B cell (primary cell): Measurements from ENCODE around the gene TUFM. TPM values are rescaled to one million over a fixed set of nuclear protein-coding genes. Genes with fewer than 3 reads are reported as not detected.

Source experiments
- ATAC-seq: fragments of 200-7000 bp; cut with Tn5 transposase; one replicate; pipeline ENCODE4 v1.10.0; 2021; ENCODE audit warnings: low read depth, mild to moderate bottlenecking, moderate number of reproducible peaks, moderate library complexity
- CTCF ChIA-PET: fragments of 350-600 bp; sonication (Branson Sonifier 250); formaldehyde crosslinking; loops from one replicate; lab custom pipeline; 2021; ENCODE audit warnings: antibody characterized with exemption, inconsistent platforms; lab: Charles Lee
- POLR2A ChIA-PET: fragments of 350-600 bp; sonication (Branson Sonifier 250); formaldehyde crosslinking; loops from one replicate; lab custom pipeline; 2021; ENCODE audit warnings: antibody characterized with exemption; lab: Charles Lee
- DNase-seq: peaks from one replicate; pipeline ENCODE4 v3.0.0; 2013
- H2AFZ ChIP-seq: 2 replicates; pipeline ENCODE4 v1.6.1; 2012; ENCODE audit warnings: mild to moderate bottlenecking, low read depth, low read length; ENCODE audit not compliant: insufficient read depth, poor library complexity, severe bottlenecking
- H3K27ac ChIP-seq, 2 donors: 1 replicate in 1 of 2; 2 replicates in 1 of 2; pipeline ENCODE4 v1.5.1; 2012 to 2013; ENCODE audit warnings: low read length in 2 of 2, mild to moderate bottlenecking in 2 of 2, moderate library complexity in 1 of 2
- H3K27me3 ChIP-seq, 4 experiments: fragments of 200-600 bp in 1 of 4; sonication (generic) in 1 of 4; replicated peaks in 1 of 4; 1 replicate in 2 of 4; 2 replicates in 2 of 4; pipeline versions ENCODE4 v1.6.1 to v1.7.0; 2013 to 2016; ENCODE audit warnings: low read length in 3 of 4, mild to moderate bottlenecking in 2 of 4, mixed read lengths in 1 of 4, moderate library complexity in 1 of 4; ENCODE audit not compliant: insufficient read depth in 4 of 4, control insufficient read depth in 3 of 4; ENCODE audit errors: control extremely low read depth in 1 of 4
- H3K36me3 ChIP-seq, 2 experiments: replicated peaks in 1 of 2; 1 replicate in 1 of 2; 2 replicates in 1 of 2; pipeline versions ENCODE4 v1.6.1 to v1.7.1; 2013; ENCODE audit warnings: low read length in 1 of 2; ENCODE audit not compliant: insufficient read depth in 2 of 2, control insufficient read depth in 1 of 2; ENCODE audit errors: control extremely low read depth in 1 of 2, extremely low read depth in 1 of 2
- H3K4me1 ChIP-seq, 2 donors: fragments of 200-600 bp in 1 of 2; sonication (generic) in 1 of 2; 1 replicate in 1 of 2; 2 replicates in 1 of 2; pipeline versions ENCODE4 v1.5.1 to v1.6.1; 2013 to 2017; ENCODE audit warnings: low read length in 2 of 2; ENCODE audit not compliant: control insufficient read depth in 2 of 2, insufficient read depth in 2 of 2
- H3K4me2 ChIP-seq: replicated peaks from 2 replicates; pipeline ENCODE3; 2012; ENCODE audit warnings: mild to moderate bottlenecking, low read depth, low read length; ENCODE audit not compliant: poor library complexity, severe bottlenecking
- H3K4me3 ChIP-seq, 5 experiments: fragments of 200-600 bp in 1 of 5; sonication (generic) in 1 of 5; 1 replicate in 3 of 5; 2 replicates in 2 of 5; pipeline versions ENCODE4 v1.5.1 to v1.7.0; 2011 to 2016; ENCODE audit warnings: low read length in 4 of 5, mild to moderate bottlenecking in 4 of 5, low read depth in 2 of 5, control low read depth in 1 of 5, moderate library complexity in 1 of 5; ENCODE audit not compliant: insufficient read depth in 1 of 5; ENCODE audit errors: control extremely low read depth in 1 of 5, extremely low read depth in 1 of 5
- H3K79me2 ChIP-seq: fragments of 200-600 bp; sonication (generic); one replicate; pipeline ENCODE4 v1.6.0; 2016; ENCODE audit warnings: low read length; ENCODE audit not compliant: control insufficient read depth, insufficient read depth
- H3K9ac ChIP-seq: fragments of 200-600 bp; sonication (generic); 2 replicates; pipeline ENCODE4 v1.6.1; 2017; ENCODE audit warnings: mild to moderate bottlenecking, low read length, moderate library complexity
- H3K9me3 ChIP-seq, 3 donors: one replicate each; pipeline versions ENCODE4 v1.6.1 to v1.7.1; 2013; ENCODE audit warnings: low read length in 2 of 3; ENCODE audit not compliant: control insufficient read depth in 2 of 3, insufficient read depth in 1 of 3; ENCODE audit errors: control extremely low read depth in 1 of 3
- H4K20me1 ChIP-seq: 2 replicates; pipeline ENCODE4 v1.6.0; 2012; ENCODE audit warnings: mild to moderate bottlenecking, low read length; ENCODE audit not compliant: insufficient read depth, control insufficient read depth, poor library complexity, severe bottlenecking
- H3K27ac Mint-ChIP-seq: one replicate; pipeline ENCODE4 v1.8.0; 2021; ENCODE audit warnings: mixed read lengths
- H3K27me3 Mint-ChIP-seq: one replicate; pipeline ENCODE4 v1.8.0; 2021; ENCODE audit warnings: mixed read lengths
- H3K4me1 Mint-ChIP-seq: one replicate; pipeline ENCODE4 v1.8.0; 2021; ENCODE audit warnings: mixed read lengths
- H3K4me3 Mint-ChIP-seq: one replicate; pipeline ENCODE4 v1.8.0; 2021; ENCODE audit warnings: mixed read lengths
- H3K9me3 Mint-ChIP-seq: one replicate; pipeline ENCODE4 v1.8.0; 2022; ENCODE audit warnings: mixed read lengths; ENCODE audit not compliant: insufficient read depth
- CTCF ChIP-seq: fragments of 200-600 bp; IDR thresholded peaks from one replicate; pipeline ENCODE4 v1.8.0; 2022; ENCODE audit warnings: antibody characterized with exemption, mild to moderate bottlenecking
- EZH2 ChIP-seq: IDR thresholded peaks from 2 replicates; pipeline ENCODE4 v1.6.1; 2012; ENCODE audit warnings: borderline replicate concordance, low read depth, mild to moderate bottlenecking, moderate library complexity, low read length; ENCODE audit not compliant: insufficient read depth, poor library complexity, severe bottlenecking
- WGBS: methylation state at CpG from one replicate; pipeline ENCODE4 v1.1.5; 2013; ENCODE audit warnings: missing lambda C conversion rate; ENCODE audit not compliant: insufficient coverage; 5-methylcytosine and 5-hydroxymethylcytosine counted together
- intact Hi-C: fragments of 100-400 bp; cut with micrococcal nuclease; formaldehyde crosslinking; loops from one replicate; pipeline ENCODE4 v1.10.0; 2022
- polyA plus RNA-seq: library from polyadenylated mRNA; depleted of rRNA; stranded (reverse); fragments of >200 nt; gene quantifications from 2 replicates; pipeline ENCODE4 v1.2.3, GENCODE V29; 2012
- total RNA-seq, 2 donors: library from RNA; stranded (reverse); fragments of 120-200 nt in 1 of 2; gene quantifications; 1 replicate in 1 of 2; 2 replicates in 1 of 2; pipeline versions ENCODE4 v1.2.3 to v1.2.4, GENCODE V29; 2013 to 2022

The TUFM gene
- total and polyA plus RNA-seq, 2 donors (not counting 1 experiment from before 2014, with no cell fraction given): 126 to 129 TPM

- Histone ChIP-seq H3K27me3 (peaks cover 0 to 8% (median 1%) of the 10 kb centered on the region in 4 experiments), H3K4me3 (peak overlapping the region in 4 of 5 experiments; percentile 72 to 94 (median 87)), H4K20me1 (no peaks in the 10 kb centered on the region), H2AFZ (peak overlapping the region; percentile 100), H3K79me2 (no peaks in the 10 kb centered on the region), H3K27ac (no peak overlapping the region), H3K4me1 (peaks cover 13 to 17% of the 10 kb centered on the region in 2 donors), H3K9ac (peak overlapping the region; percentile 90), H3K9me3 (no peaks in the 10 kb centered on the region), H3K4me2 (peak overlapping the region; percentile 100), H3K36me3 (no peaks in the 10 kb centered on the region)
- Mint-ChIP-seq H3K27ac (no peak overlapping the region), H3K4me1 (peaks cover 15% of the 10 kb centered on the region), H3K9me3 (no peaks in the 10 kb centered on the region), H3K4me3 (peak overlapping the region; percentile 92), H3K27me3 (peaks cover 6% of the 10 kb centered on the region)
- POLR2A ChIA-PET: interaction anchor here (0.6 to 2.2 kb wide), 3 partner anchors 17 to 51 kb away, joined by 3 to 8 read pairs (median 7); partner anchors contain the start of gene CD19
- ATAC-seq (no peak), DNase-seq (peak; percentile 9)
- CTCF ChIA-PET: interaction anchor here (1.1 to 2.9 kb wide), 3 partner anchors 45 to 64 kb away, joined by 3 to 23 read pairs (median 4); no protein-coding TSS in a partner anchor
- intact Hi-C loops: loop anchor here (1.0 kb wide), 2 partner anchors 34 to 45 kb away; partner anchors contain the start of genes RABEP2 and TUFM
- 40% methylated on average over 10 of the region's 11 CpGs for WGBS
- TF ChIP-seq EZH2: no peak
- no peak for TF ChIP-seq CTCF
Measured at GRCh38 chr16:28880589-28880915, 34.4 kb upstream of the TUFM start.
